Prostate gland (tissue), 2 donors: ENCODE results near the gene UBE2H. TPM values are rescaled to one million over a fixed set of nuclear protein-coding genes. Genes with fewer than 3 reads are reported as not detected.

Experiments used
- DNase-seq: peaks from one replicate; pipeline ENCODE4 v3.0.0-alpha.2; 2019; ENCODE audit warnings: low spot score
- H3K27ac ChIP-seq, 2 donors: fragments of 200-600 bp; sonication (generic); 2 replicates each; pipeline ENCODE4 v1.5.1; 2017 to 2019
- H3K27me3 ChIP-seq: fragments of 200-600 bp; sonication (generic); replicated peaks from 2 replicates; pipeline ENCODE4 v1.5.1; 2019; ENCODE audit not compliant: insufficient read depth
- H3K36me3 ChIP-seq, 2 donors: fragments of 200-600 bp; sonication (generic); 1 replicate in 1 of 2; 2 replicates in 1 of 2; pipeline versions ENCODE4 v1.5.1 to v1.8.1; 2017 to 2019
- H3K4me1 ChIP-seq: fragments of 200-600 bp; sonication (generic); replicated peaks from 2 replicates; pipeline ENCODE4 v1.5.1; 2019
- H3K4me3 ChIP-seq, 2 donors: fragments of 200-600 bp; sonication (generic); 2 replicates each; pipeline ENCODE4 v1.5.1; 2017 to 2019
- H3K9me3 ChIP-seq: fragments of 200-600 bp; sonication (generic); 2 replicates; pipeline ENCODE4 v1.5.1; 2017
- CTCF ChIP-seq, 4 experiments: fragments of 200-600 bp in 2 of 4; fragments of 450-650 bp in 2 of 4; sonication (generic) in 2 of 4; IDR thresholded peaks; 1 replicate in 3 of 4; 2 replicates in 1 of 4; pipeline ENCODE4 v1.5.1; 2016 to 2019; ENCODE audit warnings: antibody characterized with exemption in 4 of 4, mild to moderate bottlenecking in 2 of 4, moderate library complexity in 2 of 4
- POLR2A ChIP-seq: fragments of 450-650 bp; IDR thresholded peaks from one replicate; pipeline ENCODE4 v1.6.1; 2016; ENCODE audit warnings: antibody characterized with exemption, mild to moderate bottlenecking
- POLR2AphosphoS5 ChIP-seq: sonication (generic); formaldehyde crosslinking; IDR thresholded peaks from one replicate; pipeline ENCODE4 v1.6.1; 2017; ENCODE audit warnings: antibody characterized with exemption
- WGBS: methylation state at CpG from one replicate; pipeline ENCODE4 v1.1.5; 2018; 5-methylcytosine and 5-hydroxymethylcytosine counted together
- intact Hi-C: fragments of 100-400 bp; cut with DNase I; formaldehyde crosslinking; loops from one replicate; pipeline ENCODE4 v1.14.2; 2022
- total RNA-seq, 2 donors: library from RNA; depleted of rRNA; stranded (reverse); fragments of >200 nt; gene quantifications; one replicate each; pipeline ENCODE4 v1.1.0, GENCODE V29; 2016

The UBE2H gene
- total RNA-seq, 2 donors from 2014 or later: 78.4 to 105 TPM

- TF ChIP-seq CTCF (IDR thresholded peaks at IDR 0.05): no peak
- no peak for TF ChIP-seq POLR2A
- no peak for TF ChIP-seq POLR2AphosphoS5
- DNase-seq: no peak
- Histone ChIP-seq H3K27ac (no peak overlapping the region), H3K36me3 (no peaks in the 10 kb centered on the region), H3K4me1 (no peaks in the 10 kb centered on the region), H3K4me3 (no peak overlapping the region), H3K27me3 (no peaks in the 10 kb centered on the region), H3K9me3 (no peaks in the 10 kb centered on the region)
- WGBS: 97% methylated on average over 2 of the region's 2 CpGs
- intact Hi-C loops: no loop called here
Observed at GRCh38 chr7:129940329-129940728, 12.4 kb downstream of the UBE2H start.

GRCh38 chr7:129939881-129940280, 12.9 kb downstream of the UBE2H start:
- DNase-seq: no peak
- Histone ChIP-seq H3K36me3 (no peaks in the 10 kb centered on the region), H3K27ac (no peak overlapping the region), H3K27me3 (no peaks in the 10 kb centered on the region), H3K4me3 (no peak overlapping the region), H3K4me1 (no peaks in the 10 kb centered on the region), H3K9me3 (no peaks in the 10 kb centered on the region)
- WGBS: 98% methylated on average over 4 of the region's 4 CpGs
- intact Hi-C loops: no loop called here
- no peak for TF ChIP-seq CTCF (IDR thresholded peaks at IDR 0.05)
- no peak for TF ChIP-seq POLR2A

GRCh38 chr7:129933627-129934026, 19.1 kb downstream of the UBE2H start:
- no peak for TF ChIP-seq CTCF (IDR thresholded peaks at IDR 0.05)
- no peak for TF ChIP-seq POLR2A
- no peak for TF ChIP-seq POLR2AphosphoS5
- Histone ChIP-seq H3K27ac (no peak overlapping the region), H3K4me3 (no peak overlapping the region), H3K4me1 (no peaks in the 10 kb centered on the region), H3K36me3 (no peaks in the 10 kb centered on the region), H3K27me3 (no peaks in the 10 kb centered on the region), H3K9me3 (no peaks in the 10 kb centered on the region)
- no peak for DNase-seq
- intact Hi-C loops: no loop called here
- WGBS: 80% methylated on average over 3 of the region's 3 CpGs

GRCh38 chr7:129926618-129927017, 26.1 kb downstream of the UBE2H start:
- H3K4me3 ChIP-seq: no peak overlapping the region
- TF ChIP-seq POLR2AphosphoS5: no peak
- no peaks in the 10 kb centered on the region for H3K27me3 ChIP-seq
- no peaks in the 10 kb centered on the region for H3K4me1 ChIP-seq
- intact Hi-C loops: no loop called here
- no peak for DNase-seq
- H3K9me3 ChIP-seq: no peaks in the 10 kb centered on the region
- H3K27ac ChIP-seq: no peak overlapping the region
- H3K36me3 ChIP-seq: no peaks in the 10 kb centered on the region
- WGBS: 80% methylated on average over 3 of the region's 3 CpGs

GRCh38 chr7:129925416-129926002, 27.3 kb downstream of the UBE2H start:
- H3K9me3 ChIP-seq: no peaks in the 10 kb centered on the region
- H3K27ac ChIP-seq: no peak overlapping the region
- intact Hi-C loops: no loop called here
- TF ChIP-seq POLR2AphosphoS5 (no peak), CTCF (IDR thresholded peaks at IDR 0.05) (no peak), POLR2A (no peak)
- WGBS: 85% methylated on average over 8 of the region's 8 CpGs
- DNase-seq: no peak
- H3K27me3 ChIP-seq: no peaks in the 10 kb centered on the region
- H3K4me3 ChIP-seq: no peak overlapping the region
- no peaks in the 10 kb centered on the region for H3K36me3 ChIP-seq
- no peaks in the 10 kb centered on the region for H3K4me1 ChIP-seq
